HG03135 (cell line): Measurements from ENCODE around the gene RPA4.
A peak's percentile ranks its signal among the peaks of the same experiment; 100 is the strongest.
"Not testable (repeated sequence)": the region's sequence is repeated elsewhere in the genome, so short reads cannot be mapped to it uniquely, and the experiment has no call there.

Experiments
- ATAC-seq: cut with Tn5 transposase; IDR thresholded peaks from one replicate; pipeline ENCODE4 v1.9.1; 2021; ENCODE audit warnings: mild to moderate bottlenecking, moderate library complexity; ENCODE audit not compliant: unreplicated experiment

Gene RPA4

DNA sequence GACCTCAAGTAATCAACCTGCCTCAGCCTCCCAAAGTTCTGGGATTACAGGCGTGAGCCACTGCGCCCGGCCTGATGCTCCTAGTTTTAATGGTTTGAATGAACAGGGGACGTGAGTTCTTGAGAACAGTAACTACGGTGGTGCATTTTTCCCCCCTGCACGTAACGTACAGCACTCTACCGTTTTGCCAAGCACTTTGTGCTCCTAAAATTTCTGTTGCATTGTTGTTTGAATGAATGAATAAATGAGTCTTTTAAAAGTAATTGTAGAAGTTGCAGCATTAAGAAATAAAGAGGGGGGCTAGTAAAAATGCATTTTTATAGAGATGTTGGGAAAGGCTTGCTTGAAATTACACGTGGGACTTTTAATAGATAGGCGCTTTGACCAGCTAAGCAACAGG, at the start of gene RPA4:
Gene RPA4, plus strand, starts transcription at position 301 of the 400 bp plus-strand sequence. CDS start 403 bp downstream, outside the sequence.
- ATAC-seq = no peak

- ATAC-seq = no peak
Measured at GRCh38 chrX:96834137-96834536, 49.6 kb upstream of the RPA4 start.

- ATAC-seq = peak; percentile 80
Measured at GRCh38 chrX:96835660-96836289, 47.9 kb upstream of the RPA4 start.

GRCh38 chrX:96837808-96838207, 45.9 kb upstream of the RPA4 start:
- ATAC-seq = no peak

- no peak for ATAC-seq
Measured at GRCh38 chrX:96838537-96838936, 45.2 kb upstream of the RPA4 start.

- no peak for ATAC-seq
Measured at GRCh38 chrX:96841325-96841724, 42.4 kb upstream of the RPA4 start.

DNA sequence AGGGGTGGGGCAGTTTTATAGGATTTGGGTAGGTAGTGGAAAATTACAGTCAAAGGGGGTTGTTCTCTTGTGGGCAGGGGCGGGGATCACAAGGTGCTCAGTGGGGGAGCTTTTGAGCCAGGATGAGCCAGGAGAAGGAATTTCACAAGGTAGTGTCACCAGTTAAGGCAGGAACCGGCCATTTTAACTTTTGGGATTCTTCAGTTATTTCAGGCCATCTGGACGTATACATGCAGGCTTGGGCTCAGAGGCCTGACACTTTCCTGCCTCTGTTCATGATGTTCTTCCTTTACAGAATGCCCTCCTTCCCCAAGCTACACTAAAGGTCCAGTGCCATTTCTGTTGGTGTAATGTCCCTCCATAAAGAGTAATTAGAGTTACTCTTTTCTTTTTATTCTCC, 41.8 kb upstream of the RPA4 start:
- ATAC-seq = not testable (repeated sequence)

- no peak for ATAC-seq
Measured at GRCh38 chrX:96843566-96843965, 40.1 kb upstream of the RPA4 start.

- no peak for ATAC-seq
Measured at GRCh38 chrX:96846841-96847240, 36.9 kb upstream of the RPA4 start.

GRCh38 chrX:96859422-96859821, 24.3 kb upstream of the RPA4 start:
- ATAC-seq = not testable (repeated sequence)

- ATAC-seq = no peak
Measured at GRCh38 chrX:96861218-96861617, 22.5 kb upstream of the RPA4 start.

GRCh38 chrX:96861661-96862060, 22.0 kb upstream of the RPA4 start:
- no peak for ATAC-seq

DNA sequence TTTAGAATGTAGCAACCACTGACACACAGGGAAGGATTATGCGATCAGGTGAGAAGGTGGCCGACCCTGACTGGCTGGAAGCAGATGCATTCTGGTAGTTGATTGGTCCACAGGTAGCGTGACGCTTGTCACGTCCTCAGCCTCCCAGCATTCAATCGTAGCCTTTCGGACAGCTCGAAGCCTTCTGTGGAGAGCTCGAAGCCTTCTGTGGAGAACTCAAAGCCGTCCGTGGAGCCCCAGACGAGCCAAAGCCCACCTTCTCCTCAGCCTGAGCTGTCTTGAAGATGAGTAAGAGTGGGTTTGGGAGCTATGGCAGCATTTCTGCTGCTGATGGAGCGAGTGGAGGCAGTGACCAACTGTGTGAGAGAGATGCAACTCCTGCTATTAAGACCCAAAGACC, 319 bp downstream of the RPA4 start:
- ATAC-seq = no peak

DNA sequence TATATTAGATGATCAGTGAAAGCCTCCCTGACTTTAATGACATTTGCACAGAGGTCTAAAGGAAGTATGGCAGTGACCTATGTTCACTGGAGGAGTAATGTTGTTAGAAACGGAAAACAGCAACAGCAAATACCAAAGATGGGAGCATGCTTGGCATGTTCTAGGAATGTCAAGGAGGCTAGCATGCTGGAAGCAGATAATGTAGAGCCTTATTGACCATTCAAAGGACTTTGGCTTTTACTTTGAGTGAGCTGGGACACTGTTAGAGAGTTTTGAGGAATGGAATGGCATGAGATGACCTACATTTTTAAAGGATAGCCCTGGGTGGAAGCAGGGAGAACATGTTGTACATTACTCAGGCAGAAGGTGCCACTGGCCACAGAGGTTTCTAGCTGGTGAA, 6.0 kb downstream of the RPA4 start:
- no peak for ATAC-seq

GRCh38 chrX:96906741-96907140, 23.0 kb downstream of the RPA4 start:
- ATAC-seq = no peak

DNA sequence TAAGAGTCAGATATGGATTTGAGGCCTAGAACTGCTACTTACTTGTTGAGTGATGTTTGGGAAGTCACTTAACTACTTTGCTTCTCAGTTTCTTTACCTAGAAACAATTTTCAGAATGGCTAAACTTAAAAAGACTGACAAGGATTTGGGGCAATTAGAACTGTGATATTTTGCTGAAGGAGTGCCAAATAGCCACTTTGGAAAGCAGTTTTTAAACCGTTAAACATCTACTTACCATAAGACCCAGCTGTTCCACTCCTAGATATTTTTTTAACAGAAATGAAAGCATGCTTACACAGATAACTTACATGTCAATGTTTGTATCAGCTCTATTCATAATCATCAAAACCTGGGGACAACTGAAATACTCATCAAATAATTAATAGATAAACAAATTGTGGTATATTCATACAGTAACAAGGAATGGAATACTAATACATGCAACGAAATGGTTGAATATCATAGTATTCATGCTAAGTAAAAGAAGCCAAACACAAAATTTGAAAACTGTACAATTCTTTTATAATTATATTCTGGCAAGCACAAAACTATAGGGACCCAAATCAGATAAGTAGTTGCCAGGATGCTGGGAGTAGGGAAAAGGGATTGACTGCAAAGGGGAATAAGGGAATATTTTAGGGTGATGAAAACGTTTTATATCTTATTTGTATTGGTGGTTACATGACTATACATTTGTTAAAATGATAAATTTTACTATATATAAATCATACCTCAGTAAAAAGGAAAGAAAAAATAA, 24.0 kb downstream of the RPA4 start:
- no peak for ATAC-seq

- ATAC-seq = no peak
Measured at GRCh38 chrX:96909291-96909690, 25.6 kb downstream of the RPA4 start.

- ATAC-seq = no peak
Measured at GRCh38 chrX:96918864-96919263, 35.2 kb downstream of the RPA4 start.

- no peak for ATAC-seq
Measured at GRCh38 chrX:96919672-96920071, 36.0 kb downstream of the RPA4 start.

DNA sequence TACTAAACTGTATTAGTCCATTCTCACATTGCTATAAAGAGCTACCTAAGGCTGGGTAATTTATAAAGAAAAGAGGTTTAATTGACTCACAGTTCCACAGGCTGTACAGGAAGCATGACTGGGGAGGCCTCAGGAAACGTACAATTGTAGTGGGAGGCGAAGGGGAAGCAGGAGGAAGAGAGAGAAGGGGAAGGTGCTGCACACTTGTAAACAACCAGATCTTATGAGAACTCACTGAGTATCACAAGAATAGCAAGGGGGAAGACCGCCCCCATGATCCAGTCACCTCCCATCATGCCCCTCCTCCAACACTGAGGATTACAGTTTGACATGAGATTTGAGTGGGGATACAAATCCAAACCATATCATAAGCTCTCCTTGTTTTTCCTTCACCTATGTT, 40.9 kb downstream of the RPA4 start:
- ATAC-seq = no peak

- ATAC-seq = no peak
Measured at GRCh38 chrX:96929036-96929435, 45.3 kb downstream of the RPA4 start.
